Osteoblast (primary cell): ENCODE results near the gene WWOX. TPM values are rescaled to one million over a fixed set of nuclear protein-coding genes. Genes with fewer than 3 reads are reported as not detected.

ENCODE experiments used
- DNase-seq: peaks from one replicate; pipeline ENCODE4 v3.0.0; 2011; ENCODE audit warnings: low spot score, mixed read lengths; ENCODE audit not compliant: insufficient read length; ENCODE audit errors: missing footprints
- H2AFZ ChIP-seq: 2 replicates; pipeline ENCODE4 v1.6.0; 2011; ENCODE audit warnings: mild to moderate bottlenecking, low read length
- H3K27ac ChIP-seq: 2 replicates; pipeline ENCODE4 v1.5.1; 2011; ENCODE audit warnings: mild to moderate bottlenecking, low read depth, low read length, moderate library complexity
- H3K27me3 ChIP-seq: 2 replicates; pipeline ENCODE4 v1.6.0; 2012; ENCODE audit warnings: mild to moderate bottlenecking, control low read depth, inconsistent platforms, low read length, moderate library complexity; ENCODE audit not compliant: insufficient read depth
- H3K36me3 ChIP-seq: 2 replicates; pipeline ENCODE4 v1.5.1; 2011; ENCODE audit warnings: mild to moderate bottlenecking, low read length, control low read depth, moderate library complexity; ENCODE audit not compliant: insufficient read depth
- H3K4me1 ChIP-seq: 2 replicates; pipeline ENCODE4 v1.5.1; 2011; ENCODE audit warnings: mild to moderate bottlenecking, low read length, control low read depth, moderate library complexity; ENCODE audit not compliant: insufficient read depth
- H3K4me2 ChIP-seq: 2 replicates; pipeline ENCODE4 v1.6.0; 2011; ENCODE audit warnings: mild to moderate bottlenecking, low read length; ENCODE audit not compliant: insufficient read depth
- H3K4me3 ChIP-seq: fragments of 200-600 bp; sonication (generic); 3 replicates; pipeline ENCODE4 v1.5.1; 2012; ENCODE audit warnings: mild to moderate bottlenecking, low read length, inconsistent platforms; ENCODE audit not compliant: insufficient read depth
- H3K79me2 ChIP-seq: 2 replicates; pipeline ENCODE4 v1.6.0; 2012; ENCODE audit warnings: mild to moderate bottlenecking, low read length, control low read depth, inconsistent platforms; ENCODE audit not compliant: insufficient read depth
- H3K9me3 ChIP-seq: 2 replicates; pipeline ENCODE4 v1.5.1; 2011; ENCODE audit warnings: low read depth, low read length, control low read depth
- H4K20me1 ChIP-seq: 2 replicates; pipeline ENCODE4 v1.6.0; 2012; ENCODE audit warnings: mild to moderate bottlenecking, low read length, control low read depth; ENCODE audit not compliant: insufficient read depth
- total RNA-seq: library from RNA; depleted of rRNA; stranded (reverse); fragments of >200 nt; gene quantifications from 2 replicates; pipeline ENCODE4 v1.2.3, GENCODE V29; 2012
- TF ChIP-seq, protein P1 (sequence below): IDR thresholded peaks from 2 replicates; pipeline ENCODE4 v1.5.1; 2011; ENCODE audit warnings: mild to moderate bottlenecking, low read depth, low read length, moderate library complexity; ENCODE audit errors: extremely low read depth

Gene WWOX
- total RNA-seq, 1 donor: 23.9 TPM

DNA sequence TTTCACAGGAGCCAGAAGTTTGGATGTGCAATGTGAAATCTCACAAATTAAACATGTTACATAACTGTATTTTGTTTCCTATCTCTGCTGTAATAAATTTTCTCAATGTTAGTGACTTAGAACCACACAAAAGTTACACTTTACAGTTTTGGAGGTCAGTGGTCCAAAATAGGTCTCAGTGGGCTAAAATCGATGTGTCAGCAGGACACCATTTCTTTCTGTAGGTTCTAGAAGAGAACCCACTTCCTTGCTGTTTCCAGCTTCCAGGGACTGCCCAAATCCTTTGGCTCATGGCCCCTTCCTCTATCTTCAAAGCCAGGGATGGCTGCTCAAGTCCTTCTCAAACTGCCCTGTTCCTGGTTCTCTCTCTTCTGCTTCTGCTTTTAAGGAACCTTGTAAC, 252.7 kb downstream of the WWOX start:
- no peak for DNase-seq
- Histone ChIP-seq H3K27me3 (no peaks in the 10 kb centered on the region), H3K4me2 (no peak overlapping the region), H4K20me1 (no peaks in the 10 kb centered on the region), H3K4me3 (no peak overlapping the region), H3K36me3 (no peaks in the 10 kb centered on the region), H3K79me2 (no peaks in the 10 kb centered on the region), H3K4me1 (no peaks in the 10 kb centered on the region), H3K9me3 (no peaks in the 10 kb centered on the region), H2AFZ (no peak overlapping the region), H3K27ac (no peak overlapping the region)
- TF ChIP-seq, protein P1, sequence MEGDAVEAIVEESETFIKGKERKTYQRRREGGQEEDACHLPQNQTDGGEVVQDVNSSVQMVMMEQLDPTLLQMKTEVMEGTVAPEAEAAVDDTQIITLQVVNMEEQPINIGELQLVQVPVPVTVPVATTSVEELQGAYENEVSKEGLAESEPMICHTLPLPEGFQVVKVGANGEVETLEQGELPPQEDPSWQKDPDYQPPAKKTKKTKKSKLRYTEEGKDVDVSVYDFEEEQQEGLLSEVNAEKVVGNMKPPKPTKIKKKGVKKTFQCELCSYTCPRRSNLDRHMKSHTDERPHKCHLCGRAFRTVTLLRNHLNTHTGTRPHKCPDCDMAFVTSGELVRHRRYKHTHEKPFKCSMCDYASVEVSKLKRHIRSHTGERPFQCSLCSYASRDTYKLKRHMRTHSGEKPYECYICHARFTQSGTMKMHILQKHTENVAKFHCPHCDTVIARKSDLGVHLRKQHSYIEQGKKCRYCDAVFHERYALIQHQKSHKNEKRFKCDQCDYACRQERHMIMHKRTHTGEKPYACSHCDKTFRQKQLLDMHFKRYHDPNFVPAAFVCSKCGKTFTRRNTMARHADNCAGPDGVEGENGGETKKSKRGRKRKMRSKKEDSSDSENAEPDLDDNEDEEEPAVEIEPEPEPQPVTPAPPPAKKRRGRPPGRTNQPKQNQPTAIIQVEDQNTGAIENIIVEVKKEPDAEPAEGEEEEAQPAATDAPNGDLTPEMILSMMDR: no peak

DNA sequence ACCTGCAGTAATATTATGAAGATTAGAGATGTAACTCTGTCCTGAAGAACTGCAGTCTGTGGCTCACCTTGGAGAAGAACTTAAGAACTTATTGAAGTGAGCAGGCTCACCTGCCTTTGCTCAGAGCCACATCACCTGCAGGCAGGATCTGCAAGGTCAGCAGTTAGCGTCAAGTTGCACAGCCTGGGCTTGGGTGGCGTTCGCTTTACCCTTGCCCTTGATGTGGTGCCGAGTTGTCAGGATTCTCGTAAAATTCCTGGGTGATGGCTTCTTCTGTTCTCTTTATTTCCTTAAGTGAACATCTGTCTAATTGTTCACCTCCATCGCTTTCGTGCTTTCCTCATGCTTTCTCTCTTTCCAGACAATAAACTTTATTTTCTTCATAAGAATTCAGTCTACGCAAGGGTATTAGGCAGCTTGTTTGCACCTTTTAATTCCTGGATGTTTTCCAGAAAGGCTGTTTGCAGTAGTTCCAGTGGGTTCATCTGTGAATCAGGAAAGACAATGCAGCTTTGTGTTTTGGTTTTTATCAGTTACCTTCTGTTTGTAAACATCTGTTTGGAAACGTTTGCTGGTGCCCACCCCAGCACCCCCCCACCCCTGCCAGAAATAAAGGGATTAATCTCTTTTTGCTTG, 254.3 kb downstream of the WWOX start:
- Histone ChIP-seq H2AFZ (no peak overlapping the region), H3K79me2 (no peaks in the 10 kb centered on the region), H3K9me3 (no peaks in the 10 kb centered on the region), H4K20me1 (no peaks in the 10 kb centered on the region), H3K4me3 (no peak overlapping the region), H3K36me3 (no peaks in the 10 kb centered on the region), H3K27me3 (no peaks in the 10 kb centered on the region), H3K27ac (no peak overlapping the region), H3K4me1 (no peaks in the 10 kb centered on the region), H3K4me2 (no peak overlapping the region)
- DNase-seq: no peak
- TF ChIP-seq, protein P1: no peak

DNA sequence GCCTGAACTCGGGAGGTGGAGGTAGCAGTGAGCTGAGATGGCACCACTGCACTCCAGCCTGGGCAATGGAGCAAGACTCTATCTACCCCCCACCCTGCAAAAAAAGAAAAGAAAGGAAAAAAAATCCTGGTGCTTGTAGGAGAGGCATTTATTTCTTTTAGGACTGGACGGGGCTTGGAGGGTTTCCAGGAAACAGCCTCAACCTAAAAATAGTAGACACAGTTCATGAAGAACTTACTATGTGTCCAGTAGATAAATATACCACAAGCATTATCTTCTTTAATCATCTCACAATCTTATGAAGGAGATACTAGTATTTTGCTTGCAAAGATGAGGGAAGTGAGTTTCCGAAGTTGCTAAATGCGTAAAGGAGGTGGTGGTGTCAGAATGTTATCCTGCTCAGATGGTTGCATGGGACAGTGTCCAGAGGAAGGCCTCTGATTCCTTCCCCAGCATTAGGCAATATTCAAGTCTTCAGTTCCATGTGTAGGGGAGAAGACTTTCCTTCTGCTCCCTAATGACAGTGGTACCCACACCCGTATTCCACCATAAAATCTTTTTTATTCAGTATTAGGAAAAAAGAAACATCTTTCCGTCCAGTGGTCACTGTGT, 263.2 kb downstream of the WWOX start:
- Histone ChIP-seq H3K27me3 (no peaks in the 10 kb centered on the region), H3K4me1 (no peaks in the 10 kb centered on the region), H3K9me3 (no peaks in the 10 kb centered on the region), H2AFZ (no peak overlapping the region), H4K20me1 (no peaks in the 10 kb centered on the region), H3K27ac (no peak overlapping the region), H3K4me2 (no peak overlapping the region), H3K36me3 (no peaks in the 10 kb centered on the region), H3K4me3 (no peak overlapping the region), H3K79me2 (no peaks in the 10 kb centered on the region)
- TF ChIP-seq, protein P1: no peak
- no peak for DNase-seq

DNA sequence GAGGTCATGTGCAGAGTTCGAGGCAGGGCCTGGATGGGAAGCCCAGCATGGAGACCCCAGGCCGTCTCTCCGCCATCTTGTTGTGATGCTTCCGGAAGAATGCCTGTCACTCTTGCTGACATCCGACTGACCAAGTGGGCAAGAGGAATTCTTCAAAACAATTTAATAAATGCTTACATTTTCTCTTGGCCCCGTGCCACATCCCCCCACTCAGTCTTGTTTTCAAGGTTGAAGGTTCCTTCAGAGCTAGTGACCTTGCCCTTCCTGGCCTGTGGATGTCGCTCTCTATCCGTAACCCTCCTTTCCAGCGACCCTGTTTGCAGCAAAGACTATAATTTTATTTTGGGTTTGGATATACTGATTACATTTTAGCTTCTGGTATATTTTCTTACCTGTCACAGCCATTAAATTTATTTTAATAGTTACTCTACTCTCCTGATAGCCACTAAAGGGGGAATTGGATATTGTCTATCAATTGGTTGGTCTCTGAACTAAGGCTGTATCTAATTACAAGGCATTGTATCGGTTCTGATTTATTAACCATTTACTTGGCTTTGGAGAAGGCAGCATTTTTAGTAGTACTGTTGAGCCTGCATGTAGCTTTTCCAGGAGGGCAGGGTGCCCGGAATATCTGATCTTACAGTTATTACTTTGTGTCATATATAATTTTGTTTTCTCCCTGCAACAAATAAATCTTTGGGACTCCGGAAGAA, 264.5 kb downstream of the WWOX start:
- no peaks in the 10 kb centered on the region for H3K79me2 ChIP-seq
- no peaks in the 10 kb centered on the region for H3K27me3 ChIP-seq
- H3K27ac ChIP-seq: no peak overlapping the region
- H3K4me2 ChIP-seq: no peak overlapping the region
- H3K9me3 ChIP-seq: no peaks in the 10 kb centered on the region
- no peak overlapping the region for H2AFZ ChIP-seq
- DNase-seq: no peak
- H3K36me3 ChIP-seq: no peaks in the 10 kb centered on the region
- no peak overlapping the region for H3K4me3 ChIP-seq
- no peaks in the 10 kb centered on the region for H3K4me1 ChIP-seq
- no peaks in the 10 kb centered on the region for H4K20me1 ChIP-seq
- TF ChIP-seq, protein P1: no peak
